Gastrocnemius medialis (tissue), 4 donors: ENCODE data around the gene ARID1B.

ENCODE experiments used
- POLR2A ChIP-seq, 2 donors: fragments of 450-650 bp; IDR thresholded peaks; one replicate each; pipeline ENCODE4 v1.6.1; 2017; ENCODE audit warnings: antibody characterized with exemption in 2 of 2, mild to moderate bottlenecking in 2 of 2, moderate library complexity in 2 of 2
- TF ChIP-seq, protein P1 (sequence below), 5 experiments: fragments of 450-650 bp in 3 of 5; fragments of 200-600 bp in 2 of 5; sonication (generic) in 2 of 5; IDR thresholded peaks in 4 of 5; conservative IDR thresholded peaks in 1 of 5; 1 replicate in 4 of 5; 2 replicates in 1 of 5; pipeline ENCODE4 v1.5.1; 2016 to 2019; ENCODE audit warnings: antibody characterized with exemption in 5 of 5, mild to moderate bottlenecking in 3 of 5, moderate library complexity in 3 of 5

DNA sequence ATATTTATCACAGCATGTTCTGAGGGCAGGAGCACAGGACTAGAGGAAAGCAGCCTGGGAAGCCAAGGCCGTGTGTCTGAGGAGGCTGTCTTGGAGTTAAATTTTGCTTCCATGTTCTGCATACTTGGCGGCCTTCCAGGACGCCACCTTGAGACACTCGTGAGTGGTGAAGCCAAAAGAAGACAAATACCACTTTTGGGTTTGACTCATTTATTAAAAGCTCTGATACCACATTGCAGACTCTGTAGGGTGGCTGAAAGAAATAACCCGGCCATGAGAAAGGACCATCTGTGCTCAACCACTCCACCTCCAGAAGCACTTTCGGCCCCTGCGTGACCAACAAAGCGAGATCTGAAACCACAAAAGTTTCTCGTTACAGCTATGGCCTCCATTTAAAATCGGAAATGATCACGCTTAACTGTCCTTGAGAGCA is 426.1 kb downstream of the ARID1B start:
- TF ChIP-seq, protein P1, sequence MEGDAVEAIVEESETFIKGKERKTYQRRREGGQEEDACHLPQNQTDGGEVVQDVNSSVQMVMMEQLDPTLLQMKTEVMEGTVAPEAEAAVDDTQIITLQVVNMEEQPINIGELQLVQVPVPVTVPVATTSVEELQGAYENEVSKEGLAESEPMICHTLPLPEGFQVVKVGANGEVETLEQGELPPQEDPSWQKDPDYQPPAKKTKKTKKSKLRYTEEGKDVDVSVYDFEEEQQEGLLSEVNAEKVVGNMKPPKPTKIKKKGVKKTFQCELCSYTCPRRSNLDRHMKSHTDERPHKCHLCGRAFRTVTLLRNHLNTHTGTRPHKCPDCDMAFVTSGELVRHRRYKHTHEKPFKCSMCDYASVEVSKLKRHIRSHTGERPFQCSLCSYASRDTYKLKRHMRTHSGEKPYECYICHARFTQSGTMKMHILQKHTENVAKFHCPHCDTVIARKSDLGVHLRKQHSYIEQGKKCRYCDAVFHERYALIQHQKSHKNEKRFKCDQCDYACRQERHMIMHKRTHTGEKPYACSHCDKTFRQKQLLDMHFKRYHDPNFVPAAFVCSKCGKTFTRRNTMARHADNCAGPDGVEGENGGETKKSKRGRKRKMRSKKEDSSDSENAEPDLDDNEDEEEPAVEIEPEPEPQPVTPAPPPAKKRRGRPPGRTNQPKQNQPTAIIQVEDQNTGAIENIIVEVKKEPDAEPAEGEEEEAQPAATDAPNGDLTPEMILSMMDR (IDR thresholded peaks at IDR 0.05 in 4 of 5, conservative IDR thresholded peaks at IDR 0.05 in 1 of 5): no peak
- no peak for TF ChIP-seq POLR2A (IDR thresholded peaks at IDR 0.05)
